Measurements from ENCODE around the gene PSMA4. TPM values are rescaled to one million over a fixed set of nuclear protein-coding genes. Genes with fewer than 3 reads are reported as not detected.

The PSMA4 gene
- total RNA-seq, 1 experiment from 2014 or later: 294 TPM

- TF ChIP-seq REST (IDR thresholded peaks at IDR 0.05; ENCODE audit: low read depth) (no peak), POLR2A (IDR thresholded peaks at IDR 0.05; ENCODE audit: borderline replicate concordance, extremely low read depth, insufficient read depth, insufficient read length) (no peak), EZH2 (IDR thresholded peaks at IDR 0.05) (no peak), ATF3 (IDR thresholded peaks at IDR 0.05) (no peak)
Measured at GRCh38 chr15:78564743-78565096, 24.5 kb downstream of the PSMA4 start (continued).

DNA sequence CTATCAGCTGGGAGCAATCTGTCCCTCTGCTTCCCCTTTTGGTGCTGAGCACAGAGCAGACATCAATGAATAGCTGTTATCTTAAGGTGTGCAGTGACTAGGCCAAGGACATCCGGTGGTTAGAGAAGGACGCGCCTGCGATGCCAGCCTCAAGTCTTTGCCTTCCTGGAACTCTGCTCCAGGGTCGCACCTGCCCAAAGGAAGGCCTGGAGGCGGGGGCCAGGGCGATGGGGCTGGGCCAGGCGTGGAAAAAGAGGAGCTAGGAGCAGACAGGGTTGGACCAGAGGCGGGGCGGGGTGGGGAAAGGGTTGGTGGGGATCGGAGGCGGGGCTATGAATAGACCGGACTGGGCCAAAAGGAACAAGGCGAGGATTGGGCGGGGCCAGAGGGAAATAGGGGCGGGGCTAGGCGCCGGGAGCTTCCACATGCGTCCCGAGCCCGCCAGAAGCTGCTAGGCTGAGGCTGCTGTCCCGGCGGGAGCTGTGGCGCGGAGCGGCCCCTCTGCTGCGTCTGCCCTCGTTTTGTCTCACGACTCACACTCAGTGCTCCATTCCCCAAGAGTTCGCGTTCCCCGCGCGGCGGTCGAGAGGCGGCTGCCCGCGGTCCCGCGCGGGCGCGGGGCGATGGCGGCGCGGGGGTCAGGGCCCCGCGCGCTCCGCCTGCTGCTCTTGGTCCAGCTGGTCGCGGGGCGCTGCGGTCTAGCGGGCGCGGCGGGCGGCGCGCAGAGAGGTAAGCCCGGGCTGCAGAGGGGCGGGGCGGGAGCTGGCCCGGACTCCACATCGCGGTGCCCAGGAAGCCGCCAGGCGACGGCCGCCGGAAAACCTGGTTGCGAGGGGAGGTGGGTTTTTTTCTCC is 25.1 kb downstream of the PSMA4 start, which contains the start of gene CHRNA5:
CHRNA5 (plus strand) TSS at position 424 of the 854 bp plus-strand sequence; CDS start at position 624, 200 bp downstream.
- CTCF ChIA-PET: interaction anchor here (1.0 to 2.1 kb wide), 4 partner anchors 10 to 161 kb away, joined by 3 to 6 read pairs (median 4); partner anchors contain the start of gene PSMA4
- Histone ChIP-seq H3K9me3 (ENCODE audit: control insufficient read depth in 1 of 2, insufficient read depth in 1 of 2, low read depth in 1 of 2, low read length in 2 of 2) (no peaks in the 10 kb centered on the region), H3K27ac (ENCODE audit: low read depth, low read length) (peak within 1 kb of the TSS; percentile 78), H3K79me2 (ENCODE audit: insufficient read depth, low read length) (peaks cover 36% of the 10 kb centered on the region), H3K4me1 (ENCODE audit: control insufficient read depth in 1 of 2, insufficient read depth in 2 of 2, low read length in 2 of 2) (peaks cover 0 to 14% of the 10 kb centered on the region in 2 experiments; a peak in 2 of 4 replicates), H3K36me3 (ENCODE audit: control insufficient read depth in 1 of 2, insufficient read depth in 2 of 2, low read length in 2 of 2) (no peaks in the 10 kb centered on the region), H3K27me3 (ENCODE audit: insufficient read depth, low read length) (no peaks in the 10 kb centered on the region), H3K4me2 (ENCODE audit: low read length) (peak within 1 kb of the TSS; percentile 98), H3K9me2 (ENCODE audit: insufficient read depth) (no peaks in the 10 kb centered on the region), H3K9ac (ENCODE audit: low read length) (peak within 1 kb of the TSS; percentile 78), H3K4me3 (replicated peaks in 1 of 2; ENCODE audit: low read depth in 1 of 2, low read length in 2 of 2) (peak within 1 kb of the TSS; percentile 67 to 86), H2AFZ (ENCODE audit: low read depth, low read length, poor library complexity, severe bottlenecking) (peak within 1 kb of the TSS; percentile 30), H4K20me1 (ENCODE audit: insufficient read depth) (no peaks in the 10 kb centered on the region)
- peak; percentile 94 for ATAC-seq
- intact Hi-C loops (cut with micrococcal nuclease): no loop called here
- no TSS peak for BruUV-seq (replicated peaks)
- peak; percentile 79 for DNase-seq (ENCODE audit: low read depth, low spot score)
- RAD21 ChIA-PET (ENCODE audit: low non-redundant PET in 1 of 2, low total read pairs in 2 of 2, uncharacterized antibody in 2 of 2, unreplicated experiment in 2 of 2): interaction anchor here in 1 of 2 experiments (1.0 kb wide), 1 partner anchor 145 kb away, joined by 3 read pairs; no protein-coding TSS in a partner anchor
- POLR2A ChIA-PET: interaction anchor here (0.7 to 2.2 kb wide), 10 partner anchors 10 to 416 kb away, joined by 3 to 12 read pairs (median 4); partner anchors contain the start of genes IREB2, PSMA4 and SKIC8
- TF ChIP-seq, protein P1, sequence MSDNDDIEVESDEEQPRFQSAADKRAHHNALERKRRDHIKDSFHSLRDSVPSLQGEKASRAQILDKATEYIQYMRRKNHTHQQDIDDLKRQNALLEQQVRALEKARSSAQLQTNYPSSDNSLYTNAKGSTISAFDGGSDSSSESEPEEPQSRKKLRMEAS (IDR thresholded peaks at IDR 0.05): peak; percentile 43; the same call in 1 of the 2 replicates
- TF ChIP-seq ELF1 (IDR thresholded peaks at IDR 0.05; ENCODE audit: borderline replicate concordance, low read depth): no peak
- TF ChIP-seq YY1 (IDR thresholded peaks at IDR 0.05; ENCODE audit: extremely low read depth, insufficient replicate concordance, low read depth, low read length): no peak
- TF ChIP-seq RAD21 (IDR thresholded peaks at IDR 0.05; ENCODE audit: low read depth): no peak
- no peak for TF ChIP-seq EGR1 (IDR thresholded peaks at IDR 0.05; ENCODE audit: low read depth)
- no peak for TF ChIP-seq REST (IDR thresholded peaks at IDR 0.05; ENCODE audit: low read depth)
- no peak for TF ChIP-seq ATF3 (IDR thresholded peaks at IDR 0.05)
- TF ChIP-seq EZH2phosphoT487 (IDR thresholded peaks at IDR 0.05; ENCODE audit: borderline replicate concordance): no peak
- no peak for TF ChIP-seq SRF (IDR thresholded peaks at IDR 0.05; ENCODE audit: low read depth)
- no peak for TF ChIP-seq CEBPB (IDR thresholded peaks at IDR 0.05; ENCODE audit: low read depth)
- no peak for TF ChIP-seq FOSL1 (IDR thresholded peaks at IDR 0.05; ENCODE audit: low read depth)
- peak; percentile 91 for TF ChIP-seq POLR2AphosphoS5 (IDR thresholded peaks at IDR 0.05; ENCODE audit: low read depth, low read length)
- no peak for TF ChIP-seq TCF7L2 (IDR thresholded peaks at IDR 0.05; ENCODE audit: borderline replicate concordance, extremely low read depth, insufficient read depth, insufficient read length)
